Neuron (in vitro differentiated cells): ENCODE measurements around the gene AANAT.

Experiments
- H2AFZ ChIP-seq: one replicate; pipeline ENCODE4 v1.6.1; 2013; ENCODE audit warnings: low read depth, mild to moderate bottlenecking, inconsistent platforms, low read length, moderate library complexity
- H3K27me3 ChIP-seq: one replicate; pipeline ENCODE4 v1.6.1; 2013; ENCODE audit warnings: low read length; ENCODE audit not compliant: insufficient read depth
- H3K36me3 ChIP-seq: one replicate; pipeline ENCODE4 v1.6.1; 2013; ENCODE audit warnings: low read length; ENCODE audit not compliant: insufficient read depth
- H3K4me1 ChIP-seq: one replicate; pipeline ENCODE4 v1.6.1; 2013; ENCODE audit warnings: low read length; ENCODE audit not compliant: insufficient read depth
- H3K4me3 ChIP-seq: 2 replicates; pipeline ENCODE4 v1.5.1; 2013; ENCODE audit warnings: mild to moderate bottlenecking, low read length, moderate library complexity
- H3K9me3 ChIP-seq: one replicate; pipeline ENCODE4 v1.6.1; 2013; ENCODE audit warnings: low read length

AANAT gene

GRCh38 chr17:76446449-76447231 lies 20.8 kb upstream of the AANAT start:
- no peaks in the 10 kb centered on the region for H3K36me3 ChIP-seq
- no peak overlapping the region for H3K4me3 ChIP-seq
- no peak overlapping the region for H2AFZ ChIP-seq
- no peaks in the 10 kb centered on the region for H3K9me3 ChIP-seq
- no peaks in the 10 kb centered on the region for H3K27me3 ChIP-seq
- H3K4me1 ChIP-seq: peaks cover 59% of the 10 kb centered on the region

- H3K27me3 ChIP-seq: no peaks in the 10 kb centered on the region
- no peaks in the 10 kb centered on the region for H3K9me3 ChIP-seq
- H3K36me3 ChIP-seq: no peaks in the 10 kb centered on the region
- no peak overlapping the region for H2AFZ ChIP-seq
- peaks cover 55% of the 10 kb centered on the region for H3K4me1 ChIP-seq
- H3K4me3 ChIP-seq: no peak overlapping the region
These were observed 19.3 kb upstream of the AANAT start for GRCh38 chr17:76447931-76448652.

- H3K9me3 ChIP-seq: no peaks in the 10 kb centered on the region
- no peak overlapping the region for H2AFZ ChIP-seq
- no peak overlapping the region for H3K4me3 ChIP-seq
- peaks cover 54% of the 10 kb centered on the region for H3K4me1 ChIP-seq
- no peaks in the 10 kb centered on the region for H3K36me3 ChIP-seq
- no peaks in the 10 kb centered on the region for H3K27me3 ChIP-seq
These were observed 18.3 kb upstream of the AANAT start for GRCh38 chr17:76449126-76449525.

GRCh38 chr17:76451506-76451905 lies 15.9 kb upstream of the AANAT start:
- Histone ChIP-seq H3K9me3 (no peaks in the 10 kb centered on the region), H3K4me1 (peaks cover 30% of the 10 kb centered on the region), H3K4me3 (peak overlapping the region; percentile 86), H3K27me3 (no peaks in the 10 kb centered on the region), H2AFZ (no peak overlapping the region), H3K36me3 (no peaks in the 10 kb centered on the region)

GRCh38 chr17:76452127-76452659 lies 15.2 kb upstream of the AANAT start:
- H3K36me3 ChIP-seq: no peaks in the 10 kb centered on the region
- peak overlapping the region; percentile 86 for H3K4me3 ChIP-seq
- H3K4me1 ChIP-seq: peaks cover 23% of the 10 kb centered on the region
- H3K9me3 ChIP-seq: no peaks in the 10 kb centered on the region
- H2AFZ ChIP-seq: no peak overlapping the region
- no peaks in the 10 kb centered on the region for H3K27me3 ChIP-seq

GRCh38 chr17:76452660-76453430 lies 14.6 kb upstream of the AANAT start, which contains the start of gene UBE2O:
Gene UBE2O, minus strand, starts transcription at chr17:76453152. Its CDS starts 11 bp downstream, at chr17:76453141.
- H3K4me3 ChIP-seq: peak within 1 kb of the TSS; percentile 86
- H3K27me3 ChIP-seq: no peaks in the 10 kb centered on the region
- H3K9me3 ChIP-seq: no peaks in the 10 kb centered on the region
- H3K36me3 ChIP-seq: no peaks in the 10 kb centered on the region
- H2AFZ ChIP-seq: peak within 1 kb of the TSS; percentile 84
- H3K4me1 ChIP-seq: peaks cover 20% of the 10 kb centered on the region

- peaks cover 20% of the 10 kb centered on the region for H3K4me1 ChIP-seq
- no peaks in the 10 kb centered on the region for H3K27me3 ChIP-seq
- H2AFZ ChIP-seq: peak overlapping the region; percentile 84
- no peaks in the 10 kb centered on the region for H3K9me3 ChIP-seq
- H3K36me3 ChIP-seq: no peaks in the 10 kb centered on the region
- peak overlapping the region; percentile 86 for H3K4me3 ChIP-seq
These were observed 14.0 kb upstream of the AANAT start for GRCh38 chr17:76453431-76453743.

GRCh38 chr17:76458580-76459490 lies 8.6 kb upstream of the AANAT start:
- Histone ChIP-seq H3K9me3 (no peaks in the 10 kb centered on the region), H3K27me3 (peaks cover 9% of the 10 kb centered on the region), H3K4me1 (no peaks in the 10 kb centered on the region), H2AFZ (no peak overlapping the region), H3K36me3 (no peaks in the 10 kb centered on the region), H3K4me3 (no peak overlapping the region)

GRCh38 chr17:76459674-76460073 lies 7.7 kb upstream of the AANAT start:
- Histone ChIP-seq H3K9me3 (no peaks in the 10 kb centered on the region), H3K27me3 (peaks cover 9% of the 10 kb centered on the region), H3K4me3 (no peak overlapping the region), H3K36me3 (no peaks in the 10 kb centered on the region), H2AFZ (no peak overlapping the region), H3K4me1 (no peaks in the 10 kb centered on the region)

GRCh38 chr17:76461765-76462555 lies 5.4 kb upstream of the AANAT start:
- Histone ChIP-seq H2AFZ (no peak overlapping the region), H3K9me3 (no peaks in the 10 kb centered on the region), H3K27me3 (peaks cover 9% of the 10 kb centered on the region), H3K36me3 (no peaks in the 10 kb centered on the region), H3K4me3 (no peak overlapping the region), H3K4me1 (no peaks in the 10 kb centered on the region)

GRCh38 chr17:76462556-76463290 lies 4.7 kb upstream of the AANAT start:
- Histone ChIP-seq H3K27me3 (peaks cover 9% of the 10 kb centered on the region), H3K36me3 (no peaks in the 10 kb centered on the region), H3K9me3 (no peaks in the 10 kb centered on the region), H3K4me1 (no peaks in the 10 kb centered on the region), H2AFZ (no peak overlapping the region), H3K4me3 (no peak overlapping the region)
